ENCODE results near the gene GAP43.

GAP43 gene

GRCh38 chr3:115646027-115646690 lies 22.8 kb downstream of the GAP43 start:
- Histone ChIP-seq H3K4me3 (IDR thresholded peaks at IDR 0.05; ENCODE audit: insufficient read depth, low read depth, low read length) (no peak overlapping the region), H3K4me2 (no peak overlapping the region), H2AFZ (ENCODE audit: low read depth) (no peak overlapping the region), H3K79me2 (ENCODE audit: insufficient read depth, low read depth) (no peaks in the 10 kb centered on the region), H3K27ac (no peak overlapping the region), H3K27me3 (ENCODE audit: insufficient read depth, low read depth) (no peaks in the 10 kb centered on the region), H3K36me3 (ENCODE audit: insufficient read depth) (no peaks in the 10 kb centered on the region), H4K20me1 (ENCODE audit: insufficient read depth) (no peaks in the 10 kb centered on the region), H3K4me1 (ENCODE audit: low read depth, poor library complexity, severe bottlenecking) (no peaks in the 10 kb centered on the region), H3K9ac (no peak overlapping the region)
- TF ChIP-seq CTCF (conservative IDR thresholded peaks at IDR 0.05; ENCODE audit: low read depth, low read length), result no peak

GRCh38 chr3:115648559-115648958 lies 25.2 kb downstream of the GAP43 start:
- no peak overlapping the region for H3K27ac ChIP-seq
- no peaks in the 10 kb centered on the region for H3K27me3 ChIP-seq (ENCODE audit: insufficient read depth, low read depth)
- H3K4me1 ChIP-seq (ENCODE audit: low read depth, poor library complexity, severe bottlenecking), result no peaks in the 10 kb centered on the region
- H3K4me3 ChIP-seq (IDR thresholded peaks at IDR 0.05; ENCODE audit: insufficient read depth, low read depth, low read length), result no peak overlapping the region
- H4K20me1 ChIP-seq (ENCODE audit: insufficient read depth), result no peaks in the 10 kb centered on the region
- no peaks in the 10 kb centered on the region for H3K79me2 ChIP-seq (ENCODE audit: insufficient read depth, low read depth)
- H2AFZ ChIP-seq (ENCODE audit: low read depth), result no peak overlapping the region
- no peak for TF ChIP-seq CTCF (conservative IDR thresholded peaks at IDR 0.05; ENCODE audit: low read depth, low read length)
- H3K4me2 ChIP-seq, result no peak overlapping the region
- H3K36me3 ChIP-seq (ENCODE audit: insufficient read depth), result no peaks in the 10 kb centered on the region
- H3K9ac ChIP-seq, result no peak overlapping the region

- Histone ChIP-seq H2AFZ (ENCODE audit: low read depth) (no peak overlapping the region), H3K9ac (no peak overlapping the region), H3K36me3 (ENCODE audit: insufficient read depth) (no peaks in the 10 kb centered on the region), H3K4me2 (no peak overlapping the region), H3K4me3 (IDR thresholded peaks at IDR 0.05; ENCODE audit: insufficient read depth, low read depth, low read length) (no peak overlapping the region), H4K20me1 (ENCODE audit: insufficient read depth) (no peaks in the 10 kb centered on the region), H3K4me1 (ENCODE audit: low read depth, poor library complexity, severe bottlenecking) (peaks cover 7% of the 10 kb centered on the region), H3K27me3 (ENCODE audit: insufficient read depth, low read depth) (no peaks in the 10 kb centered on the region), H3K27ac (no peak overlapping the region), H3K79me2 (ENCODE audit: insufficient read depth, low read depth) (no peaks in the 10 kb centered on the region)
- no peak for TF ChIP-seq CTCF (conservative IDR thresholded peaks at IDR 0.05; ENCODE audit: low read depth, low read length)
Observed at GRCh38 chr3:115651087-115651486, 27.8 kb downstream of the GAP43 start.

- no peak for TF ChIP-seq CTCF (conservative IDR thresholded peaks at IDR 0.05; ENCODE audit: low read depth, low read length)
- no peaks in the 10 kb centered on the region for H3K27me3 ChIP-seq (ENCODE audit: insufficient read depth, low read depth)
- no peak overlapping the region for H2AFZ ChIP-seq (ENCODE audit: low read depth)
- no peaks in the 10 kb centered on the region for H4K20me1 ChIP-seq (ENCODE audit: insufficient read depth)
- no peak overlapping the region for H3K4me3 ChIP-seq (IDR thresholded peaks at IDR 0.05; ENCODE audit: insufficient read depth, low read depth, low read length)
- H3K4me2 ChIP-seq, result no peak overlapping the region
- H3K27ac ChIP-seq, result no peak overlapping the region
- H3K36me3 ChIP-seq (ENCODE audit: insufficient read depth), result no peaks in the 10 kb centered on the region
- H3K9ac ChIP-seq, result no peak overlapping the region
- 0 out of 2 replicates have a peak, but pooled peaks cover under 1% of the 10 kb centered on the region for H3K79me2 ChIP-seq (ENCODE audit: insufficient read depth, low read depth)
- H3K4me1 ChIP-seq (ENCODE audit: low read depth, poor library complexity, severe bottlenecking), result peaks cover 12% of the 10 kb centered on the region
Observed at GRCh38 chr3:115651599-115651998, 28.3 kb downstream of the GAP43 start.

All from KMS-11 (cell line).